Stimulated activated CD4-positive, alpha-beta T cell treated with anti-CD3 and anti-CD28 coated beads, Interleukin-2, amount 100 ng/mL, for 48 hours (primary cell): ENCODE measurements around the gene EFCC1.
"Not testable (repeated sequence)": the region's sequence is repeated elsewhere in the genome, so short reads cannot be mapped to it uniquely, and the experiment has no call there.

Source experiments
- DNase-seq, 2 donors: peaks; one replicate each; pipeline ENCODE4 v3.0.0-alpha.2; 2020

Gene EFCC1

GRCh38 chr3:129058441-129059200 lies 57.5 kb downstream of the EFCC1 start:
- DNase-seq: no peak

GRCh38 chr3:129059311-129059958 lies 58.3 kb downstream of the EFCC1 start:
- no peak for DNase-seq

- DNase-seq: no peak
Measured at GRCh38 chr3:129060276-129061022, 59.3 kb downstream of the EFCC1 start, which contains the start of gene GP9. TSS of gene GP9 (plus strand) at chr3:129060779. CDS start at chr3:129061740, 961 bp downstream.

- no peak for DNase-seq
Measured at GRCh38 chr3:129061023-129061887, 60.2 kb downstream of the EFCC1 start.

- DNase-seq: no peak
Measured at GRCh38 chr3:129061888-129062834, 61.1 kb downstream of the EFCC1 start.

GRCh38 chr3:129063091-129063640 lies 62.1 kb downstream of the EFCC1 start:
- no peak for DNase-seq

- no peak for DNase-seq
Measured at GRCh38 chr3:129063841-129064482, 62.9 kb downstream of the EFCC1 start.

GRCh38 chr3:129065016-129065719 lies 64.1 kb downstream of the EFCC1 start:
- DNase-seq: no peak

- no peak for DNase-seq
Measured at GRCh38 chr3:129065720-129066073, 64.6 kb downstream of the EFCC1 start.

GRCh38 chr3:129067719-129068118 lies 66.6 kb downstream of the EFCC1 start:
- DNase-seq: not testable (repeated sequence)

GRCh38 chr3:129068291-129068886 lies 67.3 kb downstream of the EFCC1 start:
- DNase-seq: no peak

- not testable (repeated sequence) for DNase-seq
Measured at GRCh38 chr3:129069313-129070085, 68.4 kb downstream of the EFCC1 start.

- DNase-seq: no peak
Measured at GRCh38 chr3:129070086-129070885, 69.2 kb downstream of the EFCC1 start.

- no peak for DNase-seq
Measured at GRCh38 chr3:129077222-129077621, 76.1 kb downstream of the EFCC1 start.

GRCh38 chr3:129078510-129078909 lies 77.4 kb downstream of the EFCC1 start:
- no peak for DNase-seq

- no peak for DNase-seq
Measured at GRCh38 chr3:129081503-129081902, 80.4 kb downstream of the EFCC1 start.

GRCh38 chr3:129082026-129082425 lies 80.9 kb downstream of the EFCC1 start:
- DNase-seq: no peak

GRCh38 chr3:129084501-129084900 lies 83.4 kb downstream of the EFCC1 start:
- DNase-seq: no peak
